H1 (cell line): ENCODE measurements around the gene PLD2. TPM values are rescaled to one million over a fixed set of nuclear protein-coding genes. Genes with fewer than 3 reads are reported as not detected.
A peak's percentile ranks its signal among the peaks of the same experiment; 100 is the strongest.

Source experiments
- CEBPB ChIP-seq: IDR thresholded peaks from 2 replicates; pipeline ENCODE4 v1.6.1; 2012; ENCODE audit warnings: low read depth, low read length
- CHD1 ChIP-seq: IDR thresholded peaks from 2 replicates; pipeline ENCODE4 v1.6.1; 2012; ENCODE audit warnings: low read depth, low read length, improper control_type of control experiment
- CREB1 ChIP-seq: IDR thresholded peaks from 2 replicates; pipeline ENCODE4 v1.6.1; 2012; ENCODE audit warnings: inconsistent platforms
- CTBP2 ChIP-seq: IDR thresholded peaks from 2 replicates; pipeline ENCODE4 v1.7.0; 2011; ENCODE audit warnings: borderline replicate concordance, mild to moderate bottlenecking, moderate library complexity, mixed read lengths, low read length; ENCODE audit not compliant: insufficient read depth, insufficient read length
- EGR1 ChIP-seq: IDR thresholded peaks from 2 replicates; pipeline ENCODE4 v1.6.1; 2011; ENCODE audit warnings: low read depth, low read length, borderline replicate concordance
- FOSL1 ChIP-seq: IDR thresholded peaks from 2 replicates; pipeline ENCODE4 v1.6.1; 2011; ENCODE audit warnings: mild to moderate bottlenecking, low read depth, low read length, moderate library complexity; ENCODE audit not compliant: insufficient read depth
- JUND ChIP-seq: IDR thresholded peaks from 2 replicates; pipeline ENCODE4 v1.6.1; 2011; ENCODE audit warnings: mild to moderate bottlenecking, improper control_type of control experiment, low read length
- NRF1 ChIP-seq: IDR thresholded peaks from 2 replicates; pipeline ENCODE4 v1.6.1; 2011; ENCODE audit warnings: mild to moderate bottlenecking, low read depth, low read length, improper control_type of control experiment
- RXRA ChIP-seq: IDR thresholded peaks from 2 replicates; pipeline ENCODE4 v1.6.1; 2011; ENCODE audit warnings: low read depth, mild to moderate bottlenecking, low read length, moderate library complexity; ENCODE audit not compliant: insufficient read depth
- SAP30 ChIP-seq: fragments of 300-600 bp; sonication (generic); IDR thresholded peaks from 2 replicates; pipeline ENCODE4 v1.7.1; 2012; ENCODE audit warnings: low read length, moderate library complexity, mild to moderate bottlenecking, inconsistent platforms; ENCODE audit not compliant: insufficient read depth, insufficient replicate concordance
- polyA plus RNA-seq, 7 experiments: library from polyadenylated mRNA; depleted of rRNA in 3 of 7; stranded (reverse) in 5 of 7; unstranded in 2 of 7; fragments of >200 nt in 5 of 7; fragments of 200-250 nt in 2 of 7; gene quantifications; 1 replicate in 5 of 7; 2 replicates in 1 of 7; 4 replicates in 1 of 7; pipeline versions ENCODE4 v1.2.1 to v1.2.3, GENCODE V29; 2011 to 2013; ENCODE audit warnings: missing spikeins in 2 of 7, mixed read lengths in 2 of 7
- total RNA-seq: library from RNA; stranded (reverse); fragmentation: NEBNext Ultra II Directional; extraction: Animal tissue kit (Norgen Biotek cat#: 25700); gene quantifications from 2 replicates; pipeline ENCODE4 v1.2.1, GENCODE V29; 2021
- TF ChIP-seq, protein P1 (sequence below): fragments of 300-600 bp; sonication (generic); IDR thresholded peaks from 2 replicates; pipeline ENCODE4 v1.7.1; 2012; ENCODE audit warnings: low read length, moderate library complexity, mild to moderate bottlenecking, inconsistent platforms; ENCODE audit not compliant: insufficient replicate concordance

Gene PLD2
- total and polyA plus RNA-seq, 2 of the 8 experiments (the other 6 are each of a cell fraction or from before 2014, with no cell fraction given), result 44.3 to 48.4 TPM

GRCh38 chr17:4789951-4790704, 16.8 kb upstream of the PLD2 start (continued):
- TF ChIP-seq, protein P1, sequence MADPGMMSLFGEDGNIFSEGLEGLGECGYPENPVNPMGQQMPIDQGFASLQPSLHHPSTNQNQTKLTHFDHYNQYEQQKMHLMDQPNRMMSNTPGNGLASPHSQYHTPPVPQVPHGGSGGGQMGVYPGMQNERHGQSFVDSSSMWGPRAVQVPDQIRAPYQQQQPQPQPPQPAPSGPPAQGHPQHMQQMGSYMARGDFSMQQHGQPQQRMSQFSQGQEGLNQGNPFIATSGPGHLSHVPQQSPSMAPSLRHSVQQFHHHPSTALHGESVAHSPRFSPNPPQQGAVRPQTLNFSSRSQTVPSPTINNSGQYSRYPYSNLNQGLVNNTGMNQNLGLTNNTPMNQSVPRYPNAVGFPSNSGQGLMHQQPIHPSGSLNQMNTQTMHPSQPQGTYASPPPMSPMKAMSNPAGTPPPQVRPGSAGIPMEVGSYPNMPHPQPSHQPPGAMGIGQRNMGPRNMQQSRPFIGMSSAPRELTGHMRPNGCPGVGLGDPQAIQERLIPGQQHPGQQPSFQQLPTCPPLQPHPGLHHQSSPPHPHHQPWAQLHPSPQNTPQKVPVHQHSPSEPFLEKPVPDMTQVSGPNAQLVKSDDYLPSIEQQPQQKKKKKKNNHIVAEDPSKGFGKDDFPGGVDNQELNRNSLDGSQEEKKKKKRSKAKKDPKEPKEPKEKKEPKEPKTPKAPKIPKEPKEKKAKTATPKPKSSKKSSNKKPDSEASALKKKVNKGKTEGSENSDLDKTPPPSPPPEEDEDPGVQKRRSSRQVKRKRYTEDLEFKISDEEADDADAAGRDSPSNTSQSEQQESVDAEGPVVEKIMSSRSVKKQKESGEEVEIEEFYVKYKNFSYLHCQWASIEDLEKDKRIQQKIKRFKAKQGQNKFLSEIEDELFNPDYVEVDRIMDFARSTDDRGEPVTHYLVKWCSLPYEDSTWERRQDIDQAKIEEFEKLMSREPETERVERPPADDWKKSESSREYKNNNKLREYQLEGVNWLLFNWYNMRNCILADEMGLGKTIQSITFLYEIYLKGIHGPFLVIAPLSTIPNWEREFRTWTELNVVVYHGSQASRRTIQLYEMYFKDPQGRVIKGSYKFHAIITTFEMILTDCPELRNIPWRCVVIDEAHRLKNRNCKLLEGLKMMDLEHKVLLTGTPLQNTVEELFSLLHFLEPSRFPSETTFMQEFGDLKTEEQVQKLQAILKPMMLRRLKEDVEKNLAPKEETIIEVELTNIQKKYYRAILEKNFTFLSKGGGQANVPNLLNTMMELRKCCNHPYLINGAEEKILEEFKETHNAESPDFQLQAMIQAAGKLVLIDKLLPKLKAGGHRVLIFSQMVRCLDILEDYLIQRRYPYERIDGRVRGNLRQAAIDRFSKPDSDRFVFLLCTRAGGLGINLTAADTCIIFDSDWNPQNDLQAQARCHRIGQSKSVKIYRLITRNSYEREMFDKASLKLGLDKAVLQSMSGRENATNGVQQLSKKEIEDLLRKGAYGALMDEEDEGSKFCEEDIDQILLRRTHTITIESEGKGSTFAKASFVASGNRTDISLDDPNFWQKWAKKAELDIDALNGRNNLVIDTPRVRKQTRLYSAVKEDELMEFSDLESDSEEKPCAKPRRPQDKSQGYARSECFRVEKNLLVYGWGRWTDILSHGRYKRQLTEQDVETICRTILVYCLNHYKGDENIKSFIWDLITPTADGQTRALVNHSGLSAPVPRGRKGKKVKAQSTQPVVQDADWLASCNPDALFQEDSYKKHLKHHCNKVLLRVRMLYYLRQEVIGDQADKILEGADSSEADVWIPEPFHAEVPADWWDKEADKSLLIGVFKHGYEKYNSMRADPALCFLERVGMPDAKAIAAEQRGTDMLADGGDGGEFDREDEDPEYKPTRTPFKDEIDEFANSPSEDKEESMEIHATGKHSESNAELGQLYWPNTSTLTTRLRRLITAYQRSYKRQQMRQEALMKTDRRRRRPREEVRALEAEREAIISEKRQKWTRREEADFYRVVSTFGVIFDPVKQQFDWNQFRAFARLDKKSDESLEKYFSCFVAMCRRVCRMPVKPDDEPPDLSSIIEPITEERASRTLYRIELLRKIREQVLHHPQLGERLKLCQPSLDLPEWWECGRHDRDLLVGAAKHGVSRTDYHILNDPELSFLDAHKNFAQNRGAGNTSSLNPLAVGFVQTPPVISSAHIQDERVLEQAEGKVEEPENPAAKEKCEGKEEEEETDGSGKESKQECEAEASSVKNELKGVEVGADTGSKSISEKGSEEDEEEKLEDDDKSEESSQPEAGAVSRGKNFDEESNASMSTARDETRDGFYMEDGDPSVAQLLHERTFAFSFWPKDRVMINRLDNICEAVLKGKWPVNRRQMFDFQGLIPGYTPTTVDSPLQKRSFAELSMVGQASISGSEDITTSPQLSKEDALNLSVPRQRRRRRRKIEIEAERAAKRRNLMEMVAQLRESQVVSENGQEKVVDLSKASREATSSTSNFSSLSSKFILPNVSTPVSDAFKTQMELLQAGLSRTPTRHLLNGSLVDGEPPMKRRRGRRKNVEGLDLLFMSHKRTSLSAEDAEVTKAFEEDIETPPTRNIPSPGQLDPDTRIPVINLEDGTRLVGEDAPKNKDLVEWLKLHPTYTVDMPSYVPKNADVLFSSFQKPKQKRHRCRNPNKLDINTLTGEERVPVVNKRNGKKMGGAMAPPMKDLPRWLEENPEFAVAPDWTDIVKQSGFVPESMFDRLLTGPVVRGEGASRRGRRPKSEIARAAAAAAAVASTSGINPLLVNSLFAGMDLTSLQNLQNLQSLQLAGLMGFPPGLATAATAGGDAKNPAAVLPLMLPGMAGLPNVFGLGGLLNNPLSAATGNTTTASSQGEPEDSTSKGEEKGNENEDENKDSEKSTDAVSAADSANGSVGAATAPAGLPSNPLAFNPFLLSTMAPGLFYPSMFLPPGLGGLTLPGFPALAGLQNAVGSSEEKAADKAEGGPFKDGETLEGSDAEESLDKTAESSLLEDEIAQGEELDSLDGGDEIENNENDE, result no peak
- TF ChIP-seq CTBP2 (peak; percentile 77), CREB1 (peak; percentile 58), FOSL1 (no peak), NRF1 (no peak), EGR1 (no peak), SAP30 (no peak), JUND (no peak), RXRA (no peak), CHD1 (no peak), CEBPB (no peak)
